ENCODE results near the gene NTSR1. TPM values are rescaled to one million over a fixed set of nuclear protein-coding genes. Genes with fewer than 3 reads are reported as not detected.

NTSR1 gene
- total and polyA plus RNA-seq, 2 experiments from 2014 or later: 0.15 to 1.4 TPM

DNA sequence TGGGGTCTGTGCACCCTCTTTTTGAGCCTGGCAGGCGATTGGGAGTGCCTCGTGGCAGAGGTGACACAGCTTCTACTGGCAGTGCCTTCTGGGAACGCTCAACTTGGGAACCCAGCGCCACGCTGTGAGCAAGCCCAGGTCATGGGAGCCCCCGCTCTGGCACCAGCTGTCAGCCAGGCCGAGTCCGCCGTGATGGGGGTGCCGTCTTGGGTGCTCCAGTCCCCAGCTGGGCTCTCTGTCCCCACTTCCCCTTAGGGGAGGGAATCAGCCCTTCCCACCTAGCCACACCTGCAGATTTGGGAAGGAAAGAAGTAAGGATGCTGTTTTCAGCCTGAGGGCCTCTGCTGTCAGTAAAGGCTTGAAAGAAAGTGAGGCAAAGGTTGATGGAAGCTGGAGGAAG, 31.0 kb upstream of the NTSR1 start:
- H3K27me3 Mint-ChIP-seq (ENCODE audit: insufficient read depth, low read depth, poor library complexity): peaks cover 5% of the 10 kb centered on the region

More for the DNA sequence above, 31.0 kb upstream of the NTSR1 start:
- no peaks in the 10 kb centered on the region for H3K79me2 ChIP-seq (replicated peaks; ENCODE audit: insufficient read depth)
- no peak overlapping the region for H3K4me3 ChIP-seq
- no peaks in the 10 kb centered on the region for H3K27me3 ChIP-seq (ENCODE audit: insufficient read depth)
- H3K36me3 ChIP-seq (ENCODE audit: insufficient read depth): no peaks in the 10 kb centered on the region
- Mint-ChIP-seq H3K4me1 (peaks cover 3% of the 10 kb centered on the region; the same call in 2 of the 3 replicates), H3K9me3 (peaks cover 13% of the 10 kb centered on the region; the same call in 2 of the 3 replicates), H3K27ac (no peak overlapping the region), H3K4me3 (no peak overlapping the region), H3K36me3 (ENCODE audit: low read depth) (no peaks in the 10 kb centered on the region)
- no peak overlapping the region for H3K4me2 ChIP-seq
- TF ChIP-seq, protein P1, sequence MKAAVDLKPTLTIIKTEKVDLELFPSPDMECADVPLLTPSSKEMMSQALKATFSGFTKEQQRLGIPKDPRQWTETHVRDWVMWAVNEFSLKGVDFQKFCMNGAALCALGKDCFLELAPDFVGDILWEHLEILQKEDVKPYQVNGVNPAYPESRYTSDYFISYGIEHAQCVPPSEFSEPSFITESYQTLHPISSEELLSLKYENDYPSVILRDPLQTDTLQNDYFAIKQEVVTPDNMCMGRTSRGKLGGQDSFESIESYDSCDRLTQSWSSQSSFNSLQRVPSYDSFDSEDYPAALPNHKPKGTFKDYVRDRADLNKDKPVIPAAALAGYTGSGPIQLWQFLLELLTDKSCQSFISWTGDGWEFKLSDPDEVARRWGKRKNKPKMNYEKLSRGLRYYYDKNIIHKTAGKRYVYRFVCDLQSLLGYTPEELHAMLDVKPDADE (IDR thresholded peaks at IDR 0.05): no peak
- TF ChIP-seq CREB1 (CRISPR knock-in tag; IDR thresholded peaks at IDR 0.05; ENCODE audit: low read depth) (no peak), POLR2AphosphoS5 (IDR thresholded peaks at IDR 0.05; ENCODE audit: low read depth) (no peak), ZNF114 (CRISPR knock-in tag; IDR thresholded peaks at IDR 0.05) (no peak), JUNB (IDR thresholded peaks at IDR 0.05; ENCODE audit: unreplicated experiment) (no peak), EZH2phosphoT487 (IDR thresholded peaks at IDR 0.05; ENCODE audit: unreplicated experiment) (no peak), NANOG (IDR thresholded peaks at IDR 0.05; ENCODE audit: borderline replicate concordance) (no peak), STAT1 (IDR thresholded peaks at IDR 0.05; ENCODE audit: unreplicated experiment) (no peak), ZNF331 (CRISPR knock-in tag; IDR thresholded peaks at IDR 0.05; ENCODE audit: low read depth) (no peak), EZH2 (IDR thresholded peaks at IDR 0.05; ENCODE audit: low read depth, unreplicated experiment) (no peak)
- TF ChIP-seq, protein P2, sequence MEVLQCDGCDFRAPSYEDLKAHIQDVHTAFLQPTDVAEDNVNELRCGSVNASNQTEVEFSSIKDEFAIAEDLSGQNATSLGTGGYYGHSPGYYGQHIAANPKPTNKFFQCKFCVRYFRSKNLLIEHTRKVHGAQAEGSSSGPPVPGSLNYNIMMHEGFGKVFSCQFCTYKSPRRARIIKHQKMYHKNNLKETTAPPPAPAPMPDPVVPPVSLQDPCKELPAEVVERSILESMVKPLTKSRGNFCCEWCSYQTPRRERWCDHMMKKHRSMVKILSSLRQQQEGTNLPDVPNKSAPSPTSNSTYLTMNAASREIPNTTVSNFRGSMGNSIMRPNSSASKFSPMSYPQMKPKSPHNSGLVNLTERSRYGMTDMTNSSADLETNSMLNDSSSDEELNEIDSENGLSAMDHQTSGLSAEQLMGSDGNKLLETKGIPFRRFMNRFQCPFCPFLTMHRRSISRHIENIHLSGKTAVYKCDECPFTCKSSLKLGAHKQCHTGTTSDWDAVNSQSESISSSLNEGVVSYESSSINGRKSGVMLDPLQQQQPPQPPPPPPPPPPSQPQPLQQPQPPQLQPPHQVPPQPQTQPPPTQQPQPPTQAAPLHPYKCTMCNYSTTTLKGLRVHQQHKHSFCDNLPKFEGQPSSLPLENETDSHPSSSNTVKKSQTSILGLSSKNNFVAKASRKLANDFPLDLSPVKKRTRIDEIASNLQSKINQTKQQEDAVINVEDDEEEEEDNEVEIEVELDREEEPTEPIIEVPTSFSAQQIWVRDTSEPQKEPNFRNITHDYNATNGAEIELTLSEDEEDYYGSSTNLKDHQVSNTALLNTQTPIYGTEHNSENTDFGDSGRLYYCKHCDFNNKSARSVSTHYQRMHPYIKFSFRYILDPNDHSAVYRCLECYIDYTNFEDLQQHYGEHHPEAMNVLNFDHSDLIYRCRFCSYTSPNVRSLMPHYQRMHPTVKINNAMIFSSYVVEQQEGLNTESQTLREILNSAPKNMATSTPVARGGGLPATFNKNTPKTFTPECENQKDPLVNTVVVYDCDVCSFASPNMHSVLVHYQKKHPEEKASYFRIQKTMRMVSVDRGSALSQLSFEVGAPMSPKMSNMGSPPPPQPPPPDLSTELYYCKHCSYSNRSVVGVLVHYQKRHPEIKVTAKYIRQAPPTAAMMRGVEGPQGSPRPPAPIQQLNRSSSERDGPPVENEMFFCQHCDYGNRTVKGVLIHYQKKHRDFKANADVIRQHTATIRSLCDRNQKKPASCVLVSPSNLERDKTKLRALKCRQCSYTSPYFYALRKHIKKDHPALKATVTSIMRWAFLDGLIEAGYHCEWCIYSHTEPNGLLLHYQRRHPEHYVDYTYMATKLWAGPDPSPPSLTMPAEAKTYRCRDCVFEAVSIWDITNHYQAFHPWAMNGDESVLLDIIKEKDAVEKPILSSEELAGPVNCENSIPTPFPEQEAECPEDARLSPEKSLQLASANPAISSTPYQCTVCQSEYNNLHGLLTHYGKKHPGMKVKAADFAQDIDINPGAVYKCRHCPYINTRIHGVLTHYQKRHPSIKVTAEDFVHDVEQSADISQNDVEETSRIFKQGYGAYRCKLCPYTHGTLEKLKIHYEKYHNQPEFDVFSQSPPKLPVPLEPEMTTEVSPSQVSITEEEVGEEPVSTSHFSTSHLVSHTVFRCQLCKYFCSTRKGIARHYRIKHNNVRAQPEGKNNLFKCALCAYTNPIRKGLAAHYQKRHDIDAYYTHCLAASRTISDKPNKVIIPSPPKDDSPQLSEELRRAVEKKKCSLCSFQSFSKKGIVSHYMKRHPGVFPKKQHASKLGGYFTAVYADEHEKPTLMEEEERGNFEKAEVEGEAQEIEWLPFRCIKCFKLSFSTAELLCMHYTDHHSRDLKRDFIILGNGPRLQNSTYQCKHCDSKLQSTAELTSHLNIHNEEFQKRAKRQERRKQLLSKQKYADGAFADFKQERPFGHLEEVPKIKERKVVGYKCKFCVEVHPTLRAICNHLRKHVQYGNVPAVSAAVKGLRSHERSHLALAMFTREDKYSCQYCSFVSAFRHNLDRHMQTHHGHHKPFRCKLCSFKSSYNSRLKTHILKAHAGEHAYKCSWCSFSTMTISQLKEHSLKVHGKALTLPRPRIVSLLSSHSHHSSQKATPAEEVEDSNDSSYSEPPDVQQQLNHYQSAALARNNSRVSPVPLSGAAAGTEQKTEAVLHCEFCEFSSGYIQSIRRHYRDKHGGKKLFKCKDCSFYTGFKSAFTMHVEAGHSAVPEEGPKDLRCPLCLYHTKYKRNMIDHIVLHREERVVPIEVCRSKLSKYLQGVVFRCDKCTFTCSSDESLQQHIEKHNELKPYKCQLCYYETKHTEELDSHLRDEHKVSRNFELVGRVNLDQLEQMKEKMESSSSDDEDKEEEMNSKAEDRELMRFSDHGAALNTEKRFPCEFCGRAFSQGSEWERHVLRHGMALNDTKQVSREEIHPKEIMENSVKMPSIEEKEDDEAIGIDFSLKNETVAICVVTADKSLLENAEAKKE (CRISPR knock-in tag; IDR thresholded peaks at IDR 0.05): no peak
- TF ChIP-seq, protein P3, sequence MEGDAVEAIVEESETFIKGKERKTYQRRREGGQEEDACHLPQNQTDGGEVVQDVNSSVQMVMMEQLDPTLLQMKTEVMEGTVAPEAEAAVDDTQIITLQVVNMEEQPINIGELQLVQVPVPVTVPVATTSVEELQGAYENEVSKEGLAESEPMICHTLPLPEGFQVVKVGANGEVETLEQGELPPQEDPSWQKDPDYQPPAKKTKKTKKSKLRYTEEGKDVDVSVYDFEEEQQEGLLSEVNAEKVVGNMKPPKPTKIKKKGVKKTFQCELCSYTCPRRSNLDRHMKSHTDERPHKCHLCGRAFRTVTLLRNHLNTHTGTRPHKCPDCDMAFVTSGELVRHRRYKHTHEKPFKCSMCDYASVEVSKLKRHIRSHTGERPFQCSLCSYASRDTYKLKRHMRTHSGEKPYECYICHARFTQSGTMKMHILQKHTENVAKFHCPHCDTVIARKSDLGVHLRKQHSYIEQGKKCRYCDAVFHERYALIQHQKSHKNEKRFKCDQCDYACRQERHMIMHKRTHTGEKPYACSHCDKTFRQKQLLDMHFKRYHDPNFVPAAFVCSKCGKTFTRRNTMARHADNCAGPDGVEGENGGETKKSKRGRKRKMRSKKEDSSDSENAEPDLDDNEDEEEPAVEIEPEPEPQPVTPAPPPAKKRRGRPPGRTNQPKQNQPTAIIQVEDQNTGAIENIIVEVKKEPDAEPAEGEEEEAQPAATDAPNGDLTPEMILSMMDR (conservative IDR thresholded peaks at IDR 0.05; ENCODE audit: low read depth in 2 of 2): no peak
- TF ChIP-seq, protein P4, sequence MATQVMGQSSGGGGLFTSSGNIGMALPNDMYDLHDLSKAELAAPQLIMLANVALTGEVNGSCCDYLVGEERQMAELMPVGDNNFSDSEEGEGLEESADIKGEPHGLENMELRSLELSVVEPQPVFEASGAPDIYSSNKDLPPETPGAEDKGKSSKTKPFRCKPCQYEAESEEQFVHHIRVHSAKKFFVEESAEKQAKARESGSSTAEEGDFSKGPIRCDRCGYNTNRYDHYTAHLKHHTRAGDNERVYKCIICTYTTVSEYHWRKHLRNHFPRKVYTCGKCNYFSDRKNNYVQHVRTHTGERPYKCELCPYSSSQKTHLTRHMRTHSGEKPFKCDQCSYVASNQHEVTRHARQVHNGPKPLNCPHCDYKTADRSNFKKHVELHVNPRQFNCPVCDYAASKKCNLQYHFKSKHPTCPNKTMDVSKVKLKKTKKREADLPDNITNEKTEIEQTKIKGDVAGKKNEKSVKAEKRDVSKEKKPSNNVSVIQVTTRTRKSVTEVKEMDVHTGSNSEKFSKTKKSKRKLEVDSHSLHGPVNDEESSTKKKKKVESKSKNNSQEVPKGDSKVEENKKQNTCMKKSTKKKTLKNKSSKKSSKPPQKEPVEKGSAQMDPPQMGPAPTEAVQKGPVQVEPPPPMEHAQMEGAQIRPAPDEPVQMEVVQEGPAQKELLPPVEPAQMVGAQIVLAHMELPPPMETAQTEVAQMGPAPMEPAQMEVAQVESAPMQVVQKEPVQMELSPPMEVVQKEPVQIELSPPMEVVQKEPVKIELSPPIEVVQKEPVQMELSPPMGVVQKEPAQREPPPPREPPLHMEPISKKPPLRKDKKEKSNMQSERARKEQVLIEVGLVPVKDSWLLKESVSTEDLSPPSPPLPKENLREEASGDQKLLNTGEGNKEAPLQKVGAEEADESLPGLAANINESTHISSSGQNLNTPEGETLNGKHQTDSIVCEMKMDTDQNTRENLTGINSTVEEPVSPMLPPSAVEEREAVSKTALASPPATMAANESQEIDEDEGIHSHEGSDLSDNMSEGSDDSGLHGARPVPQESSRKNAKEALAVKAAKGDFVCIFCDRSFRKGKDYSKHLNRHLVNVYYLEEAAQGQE (IDR thresholded peaks at IDR 0.05; ENCODE audit: unreplicated experiment): no peak
- H3K27ac ChIP-seq (ENCODE audit: low read depth): no peak overlapping the region
- H3K9me2 ChIP-seq (ENCODE audit: insufficient read depth): no peaks in the 10 kb centered on the region
- H4K20me1 ChIP-seq (replicated peaks; ENCODE audit: insufficient read depth): no peaks in the 10 kb centered on the region
- no peaks in the 10 kb centered on the region for H3F3A ChIP-seq (replicated peaks; ENCODE audit: low read depth)
- DNase-seq (ENCODE audit: low spot score) (no peak), ATAC-seq (no peak)
- no peak overlapping the region for H2AFZ ChIP-seq
- no peaks in the 10 kb centered on the region for H3K4me1 ChIP-seq (ENCODE audit: insufficient read depth)

Data from GM23338 (cell line).